OCI-M1 (cell line): ENCODE data around the gene CDNF.
"Not testable (repeated sequence)": the region's sequence is repeated elsewhere in the genome, so short reads cannot be mapped to it uniquely, and the experiment has no call there.

Experiments used
- DNase-seq: peaks from one replicate; lab custom pipeline; 2025; lab: John Stamatoyannopoulos, UW

CDNF gene

GRCh38 chr10:14838582-14839304, 906 bp upstream of the CDNF start:
- DNase-seq, result peak; percentile 56

- DNase-seq, result peak; percentile 49
Observed at GRCh38 chr10:14837003-14837756, 657 bp downstream of the CDNF start.

- DNase-seq, result no peak
Observed at GRCh38 chr10:14836208-14836607, 1.6 kb downstream of the CDNF start.

GRCh38 chr10:14833106-14833505, 4.7 kb downstream of the CDNF start:
- no peak for DNase-seq

- DNase-seq, result no peak
Observed at GRCh38 chr10:14826076-14826829, 11.6 kb downstream of the CDNF start.

- DNase-seq, result no peak
Observed at GRCh38 chr10:14823966-14824365, 13.9 kb downstream of the CDNF start.

GRCh38 chr10:14822879-14823755, 14.7 kb downstream of the CDNF start:
- peak; percentile 61 for DNase-seq

- DNase-seq, result no peak
Observed at GRCh38 chr10:14821635-14822375, 16.0 kb downstream of the CDNF start.

GRCh38 chr10:14820775-14821154, 17.1 kb downstream of the CDNF start:
- DNase-seq, result no peak

GRCh38 chr10:14820010-14820774, 17.6 kb downstream of the CDNF start:
- DNase-seq, result no peak

GRCh38 chr10:14816717-14817116, 21.1 kb downstream of the CDNF start:
- DNase-seq, result not testable (repeated sequence)

- peak; percentile 11 for DNase-seq
Observed at GRCh38 chr10:14815681-14816080, 22.2 kb downstream of the CDNF start.

- no peak for DNase-seq
Observed at GRCh38 chr10:14812271-14812670, 25.6 kb downstream of the CDNF start.

- DNase-seq, result no peak
Observed at GRCh38 chr10:14810969-14811953, 26.6 kb downstream of the CDNF start.

GRCh38 chr10:14806318-14806717, 31.5 kb downstream of the CDNF start:
- DNase-seq, result no peak

- DNase-seq, result no peak
Observed at GRCh38 chr10:14803827-14804226, 34.0 kb downstream of the CDNF start.

GRCh38 chr10:14801723-14802122, 36.1 kb downstream of the CDNF start:
- DNase-seq, result no peak

GRCh38 chr10:14800397-14800796, 37.4 kb downstream of the CDNF start:
- no peak for DNase-seq

GRCh38 chr10:14798636-14799035, 39.2 kb downstream of the CDNF start:
- no peak for DNase-seq
